ENCODE results near the gene SHCBP1. TPM values are rescaled to one million over a fixed set of nuclear protein-coding genes. Genes with fewer than 3 reads are reported as not detected.
A peak's percentile ranks its signal among the peaks of the same experiment; 100 is the strongest.

The SHCBP1 gene
- total and polyA plus RNA-seq, 10 of the 15 experiments (the other 5 are each of a cell fraction or from before 2014, with no cell fraction given): 9.5 to 73.3 (median 30.2) TPM

DNA sequence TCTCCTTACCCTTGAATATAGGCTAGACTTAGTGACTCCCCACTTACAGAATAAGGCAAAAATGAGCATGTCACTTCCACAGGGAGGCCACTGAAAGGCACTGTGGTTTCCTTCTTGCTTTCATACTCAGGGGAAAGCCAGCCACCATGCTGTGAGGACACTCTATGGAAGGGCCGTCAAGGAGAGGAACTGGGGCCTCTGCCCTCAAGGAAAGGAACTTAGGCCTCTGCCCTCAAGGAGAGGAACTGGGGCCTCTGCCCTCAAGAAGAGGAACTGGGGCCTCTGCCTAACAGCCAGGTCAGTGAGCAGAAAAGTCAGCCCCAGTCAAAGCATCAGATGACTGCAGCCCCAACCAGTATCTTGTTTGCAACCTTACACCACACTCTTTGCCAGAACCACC is 37.7 kb upstream of the SHCBP1 start (continued):
- peak; percentile 34; the same call in 1 of the 2 replicates for TF ChIP-seq RELB (IDR thresholded peaks at IDR 0.05; ENCODE audit: low read depth)
- TF ChIP-seq ATF3 (IDR thresholded peaks at IDR 0.05; ENCODE audit: borderline replicate concordance, extremely low read depth, low read depth, low read length): no peak
- TF ChIP-seq NRF1 (conservative IDR thresholded peaks at IDR 0.05; ENCODE audit: low read depth, low read length): no peak
- no peak for TF ChIP-seq MEF2A (IDR thresholded peaks at IDR 0.05; ENCODE audit: insufficient read depth, low read depth, low read length)
- TF ChIP-seq IKZF2 (IDR thresholded peaks at IDR 0.05): peak; percentile 70 to 77
- no peak for TF ChIP-seq ZZZ3 (IDR thresholded peaks at IDR 0.05; ENCODE audit: control insufficient read depth, insufficient read length, low read depth)
- TF ChIP-seq CBX3 (IDR thresholded peaks at IDR 0.05; ENCODE audit: borderline replicate concordance, low read depth): no peak
- TF ChIP-seq ZBTB40 (IDR thresholded peaks at IDR 0.05; ENCODE audit: borderline replicate concordance): no peak
- TF ChIP-seq SMARCA5 (IDR thresholded peaks at IDR 0.05): no peak
- TF ChIP-seq MYB (IDR thresholded peaks at IDR 0.05; ENCODE audit: borderline replicate concordance, low read depth, low read length): no peak
- peak; percentile 55; the same call in 1 of the 2 replicates for TF ChIP-seq CBX5 (IDR thresholded peaks at IDR 0.05; ENCODE audit: low read depth)
- TF ChIP-seq HDAC2 (IDR thresholded peaks at IDR 0.05): no peak
- no peak for TF ChIP-seq SMAD5 (IDR thresholded peaks at IDR 0.05; ENCODE audit: low read depth)
- 0 out of 2 replicates have a peak, but pooled peaks have one; percentile 28 for TF ChIP-seq FOXM1 (IDR thresholded peaks at IDR 0.05; ENCODE audit: low read depth, low read length)
- no peak for TF ChIP-seq PBX3 (IDR thresholded peaks at IDR 0.05; ENCODE audit: insufficient replicate concordance, low read depth, low read length)
- peak; percentile 78 for TF ChIP-seq NFIC (IDR thresholded peaks at IDR 0.05; ENCODE audit: low read depth, low read length)
- no peak for TF ChIP-seq ESRRA (IDR thresholded peaks at IDR 0.05; ENCODE audit: low read length)
- TF ChIP-seq YBX1 (IDR thresholded peaks at IDR 0.05): no peak
- TF ChIP-seq MAX (IDR thresholded peaks at IDR 0.05; ENCODE audit: low read depth, low read length): no peak
- no peak for TF ChIP-seq NFXL1 (IDR thresholded peaks at IDR 0.05; ENCODE audit: borderline replicate concordance)
